Left lung (tissue), 10 donors: ENCODE data around the gene ZSWIM8. TPM values are rescaled to one million over a fixed set of nuclear protein-coding genes. Genes with fewer than 3 reads are reported as not detected.

ENCODE experiments used
- ATAC-seq: fragments of 200-7000 bp; cut with Tn5 transposase; one replicate; pipeline ENCODE4 v1.9.1; 2020; ENCODE audit warnings: moderate library complexity
- DNase-seq, 4 donors: peaks; one replicate each; pipeline ENCODE4 v3.0.0-alpha.2; 2013 to 2020
- H3K27ac ChIP-seq, 2 donors: fragments of 200-600 bp; sonication (generic) in 1 of 2; one replicate each; pipeline versions ENCODE4 v1.5.0 to v1.8.0; 2020 to 2021
- H3K27me3 ChIP-seq, 2 donors: fragments of 200-600 bp; sonication (generic) in 1 of 2; one replicate each; pipeline versions ENCODE4 v1.5.0 to v1.8.0; 2020 to 2021
- H3K36me3 ChIP-seq, 2 donors: fragments of 200-600 bp; sonication (generic) in 1 of 2; one replicate each; pipeline versions ENCODE4 v1.5.0 to v1.8.0; 2020 to 2021
- H3K4me1 ChIP-seq, 2 donors: fragments of 200-600 bp; one replicate each; pipeline ENCODE4 v1.8.0; 2021
- H3K4me3 ChIP-seq, 2 donors: fragments of 200-600 bp; sonication (generic) in 1 of 2; one replicate each; pipeline versions ENCODE4 v1.5.0 to v1.8.0; 2020 to 2021; ENCODE audit warnings: mild to moderate bottlenecking in 1 of 2
- H3K9me3 ChIP-seq, 2 donors: fragments of 200-600 bp; sonication (generic) in 1 of 2; one replicate each; pipeline versions ENCODE4 v1.5.0 to v1.8.0; 2020 to 2021
- intact Hi-C, 2 donors: fragments of 100-400 bp; cut with DNase I; formaldehyde crosslinking; loops; one replicate each; pipeline versions ENCODE4 v1.11.2 to v1.14.2; 2022
- polyA plus RNA-seq, 6 donors: library from polyadenylated mRNA; unstranded; fragments of 120-200 nt; gene quantifications; one replicate each; pipeline ENCODE4 v1.2.1, GENCODE V29; 2013; ENCODE audit not compliant: insufficient read length in 6 of 6
- total RNA-seq, 2 donors: library from RNA; stranded (reverse); fragmentation: NEBNext Ultra II Directional; extraction: Animal tissue kit (Norgen Biotek cat#: 25700); gene quantifications; one replicate each; pipeline ENCODE4 v1.2.1, GENCODE V29; 2021
- TF ChIP-seq, protein P1 (sequence below), 2 donors: fragments of 200-600 bp; sonication (generic) in 1 of 2; IDR thresholded peaks; one replicate each; pipeline versions ENCODE4 v1.5.0 to v1.8.0; 2021; ENCODE audit warnings: antibody characterized with exemption in 2 of 2
- donor health status: DM: no; HTN: yes; CAD: no.
- donor health status: DM: no; HTN: no; CAD: no.

ZSWIM8 gene
- total and polyA plus RNA-seq, 8 donors: 85.2 to 119 (median 96.4) TPM

DNA sequence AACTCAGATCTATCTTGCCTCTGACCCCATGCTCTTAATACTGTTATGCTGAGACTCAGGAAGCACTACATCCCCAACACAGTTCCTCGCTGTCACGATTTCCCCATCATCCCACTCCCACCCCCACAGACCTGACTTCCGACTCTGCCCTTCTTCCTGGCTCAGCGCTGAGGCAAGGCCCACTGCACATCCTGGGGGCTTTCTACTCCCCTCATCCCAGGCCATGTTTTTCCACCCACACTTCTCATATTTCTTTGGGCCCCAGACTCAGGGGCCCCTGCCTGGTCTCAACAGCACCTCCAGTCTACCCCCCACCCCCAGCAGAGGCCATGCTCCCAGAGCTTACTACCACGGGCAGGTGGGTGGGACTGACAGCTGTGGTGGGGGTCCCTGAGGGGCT, 33.7 kb downstream of the ZSWIM8 start:
- Histone ChIP-seq H3K27me3 (no peaks in the 10 kb centered on the region), H3K4me1 (peaks cover 3 to 50% of the 10 kb centered on the region in 2 donors), H3K9me3 (no peaks in the 10 kb centered on the region), H3K27ac (peak overlapping the region in 1 of 2 donors; percentile 77), H3K36me3 (peaks cover 0 to 58% of the 10 kb centered on the region in 2 donors), H3K4me3 (no peak overlapping the region)
- no peak for ATAC-seq
- TF ChIP-seq, protein P1, sequence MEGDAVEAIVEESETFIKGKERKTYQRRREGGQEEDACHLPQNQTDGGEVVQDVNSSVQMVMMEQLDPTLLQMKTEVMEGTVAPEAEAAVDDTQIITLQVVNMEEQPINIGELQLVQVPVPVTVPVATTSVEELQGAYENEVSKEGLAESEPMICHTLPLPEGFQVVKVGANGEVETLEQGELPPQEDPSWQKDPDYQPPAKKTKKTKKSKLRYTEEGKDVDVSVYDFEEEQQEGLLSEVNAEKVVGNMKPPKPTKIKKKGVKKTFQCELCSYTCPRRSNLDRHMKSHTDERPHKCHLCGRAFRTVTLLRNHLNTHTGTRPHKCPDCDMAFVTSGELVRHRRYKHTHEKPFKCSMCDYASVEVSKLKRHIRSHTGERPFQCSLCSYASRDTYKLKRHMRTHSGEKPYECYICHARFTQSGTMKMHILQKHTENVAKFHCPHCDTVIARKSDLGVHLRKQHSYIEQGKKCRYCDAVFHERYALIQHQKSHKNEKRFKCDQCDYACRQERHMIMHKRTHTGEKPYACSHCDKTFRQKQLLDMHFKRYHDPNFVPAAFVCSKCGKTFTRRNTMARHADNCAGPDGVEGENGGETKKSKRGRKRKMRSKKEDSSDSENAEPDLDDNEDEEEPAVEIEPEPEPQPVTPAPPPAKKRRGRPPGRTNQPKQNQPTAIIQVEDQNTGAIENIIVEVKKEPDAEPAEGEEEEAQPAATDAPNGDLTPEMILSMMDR (IDR thresholded peaks at IDR 0.05): no peak
- no peak for DNase-seq
- intact Hi-C loops: no loop called here

DNA sequence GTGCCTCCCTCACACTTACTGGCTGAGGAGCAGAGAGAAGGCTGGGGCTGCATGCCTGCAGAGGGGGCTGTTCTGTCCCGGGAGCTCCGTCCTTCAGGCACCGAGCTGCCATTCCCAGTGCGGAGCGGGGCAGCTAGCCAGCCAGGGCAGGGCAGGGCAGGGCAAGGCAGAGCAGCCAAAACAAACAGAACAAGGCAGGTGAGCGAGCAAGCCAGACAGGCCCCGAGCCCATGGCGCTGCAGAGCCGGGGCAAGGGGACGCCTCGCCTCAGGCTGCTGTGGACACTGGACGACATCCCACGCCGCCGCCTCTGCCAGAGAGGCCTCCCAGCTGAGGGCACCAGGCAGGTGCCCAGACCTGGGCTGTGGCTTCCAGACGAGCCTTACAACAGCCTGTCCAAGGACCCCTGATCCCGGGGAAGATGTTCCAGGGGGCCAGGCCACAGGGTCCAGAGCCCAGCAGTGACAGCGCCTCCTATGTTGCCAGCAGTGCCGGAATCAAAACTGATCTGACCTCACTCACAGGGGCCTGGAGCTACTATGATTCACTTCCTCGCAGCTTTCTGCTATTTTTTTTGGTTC, 34.2 kb downstream of the ZSWIM8 start:
- H3K27me3 ChIP-seq: no peaks in the 10 kb centered on the region
- DNase-seq (peak in 3 of 4 donors; percentile 32 to 91 (median 80)), ATAC-seq (peak; percentile 92)
- no peak overlapping the region for H3K4me3 ChIP-seq
- peaks cover 3 to 50% of the 10 kb centered on the region in 2 donors for H3K4me1 ChIP-seq
- H3K9me3 ChIP-seq: no peaks in the 10 kb centered on the region
- intact Hi-C loops: no loop called here
- peak overlapping the region in 1 of 2 donors; percentile 77 for H3K27ac ChIP-seq
- TF ChIP-seq, protein P1 (IDR thresholded peaks at IDR 0.05): no peak
- peaks cover 0 to 58% of the 10 kb centered on the region in 2 donors for H3K36me3 ChIP-seq

DNA sequence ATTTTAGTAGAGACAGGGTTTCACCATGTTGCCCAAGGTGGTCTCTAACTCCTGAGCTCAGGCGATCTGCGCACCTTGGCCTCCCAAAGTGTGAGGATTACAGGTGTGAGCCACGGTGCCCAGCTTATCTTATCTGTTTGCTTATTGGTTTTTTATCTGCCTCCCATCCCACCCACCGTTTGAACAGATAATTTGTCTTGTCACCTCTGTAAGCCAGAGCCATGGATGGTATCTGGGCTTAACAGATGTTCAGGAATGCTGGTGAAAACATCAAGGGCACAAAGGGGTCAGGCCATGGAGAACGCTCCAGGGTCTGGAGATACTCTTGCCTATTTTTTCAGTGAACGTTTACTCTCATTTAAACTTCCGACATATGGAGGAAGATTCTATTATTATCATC, 38.0 kb downstream of the ZSWIM8 start:
- TF ChIP-seq, protein P1 (IDR thresholded peaks at IDR 0.05): no peak
- no peak for ATAC-seq

DNA sequence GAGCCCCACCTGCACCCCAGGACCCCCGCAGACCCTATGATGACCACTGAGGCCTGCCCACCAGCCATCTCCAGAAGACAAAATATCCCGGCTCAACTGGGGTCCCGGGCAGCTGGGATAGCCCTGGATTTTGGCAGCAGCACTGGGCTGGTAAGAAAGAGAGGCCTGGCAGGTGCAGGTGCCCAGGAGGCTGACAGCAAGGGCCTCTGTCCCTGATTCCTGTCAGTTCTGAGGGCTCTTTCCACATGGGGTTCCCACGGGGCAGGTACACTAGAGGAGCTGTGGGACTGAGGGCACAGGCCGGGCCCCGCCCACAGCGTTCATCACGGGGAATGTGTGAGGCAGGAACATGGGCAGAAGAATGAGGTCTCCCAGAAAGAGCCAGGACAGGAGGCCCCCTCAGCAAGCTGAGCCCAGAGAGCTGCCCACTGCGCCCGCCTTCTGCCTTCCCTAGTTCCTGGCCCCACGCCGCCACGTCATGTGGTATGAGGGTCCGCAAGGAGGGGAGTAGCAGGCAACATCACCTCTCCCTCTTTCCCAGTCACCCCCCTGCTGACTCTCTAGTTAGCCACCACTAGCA, 38.8 kb downstream of the ZSWIM8 start:
- Histone ChIP-seq H3K27ac (no peak overlapping the region), H3K4me3 (no peak overlapping the region), H3K27me3 (no peaks in the 10 kb centered on the region), H3K4me1 (peaks cover 3 to 10% of the 10 kb centered on the region in 2 donors), H3K36me3 (peaks cover 0 to 67% of the 10 kb centered on the region in 2 donors), H3K9me3 (no peaks in the 10 kb centered on the region)
- TF ChIP-seq, protein P1 (IDR thresholded peaks at IDR 0.05): no peak
- DNase-seq: no peak
- ATAC-seq: no peak
- intact Hi-C loops: no loop called here

More for the DNA sequence above, 38.0 kb downstream of the ZSWIM8 start:
- Histone ChIP-seq H3K36me3 (peaks cover 0 to 67% of the 10 kb centered on the region in 2 donors), H3K27me3 (no peaks in the 10 kb centered on the region), H3K27ac (no peak overlapping the region), H3K9me3 (no peaks in the 10 kb centered on the region), H3K4me3 (no peak overlapping the region), H3K4me1 (peaks cover 3 to 18% of the 10 kb centered on the region in 2 donors)
- intact Hi-C loops: no loop called here
- DNase-seq: no peak

DNA sequence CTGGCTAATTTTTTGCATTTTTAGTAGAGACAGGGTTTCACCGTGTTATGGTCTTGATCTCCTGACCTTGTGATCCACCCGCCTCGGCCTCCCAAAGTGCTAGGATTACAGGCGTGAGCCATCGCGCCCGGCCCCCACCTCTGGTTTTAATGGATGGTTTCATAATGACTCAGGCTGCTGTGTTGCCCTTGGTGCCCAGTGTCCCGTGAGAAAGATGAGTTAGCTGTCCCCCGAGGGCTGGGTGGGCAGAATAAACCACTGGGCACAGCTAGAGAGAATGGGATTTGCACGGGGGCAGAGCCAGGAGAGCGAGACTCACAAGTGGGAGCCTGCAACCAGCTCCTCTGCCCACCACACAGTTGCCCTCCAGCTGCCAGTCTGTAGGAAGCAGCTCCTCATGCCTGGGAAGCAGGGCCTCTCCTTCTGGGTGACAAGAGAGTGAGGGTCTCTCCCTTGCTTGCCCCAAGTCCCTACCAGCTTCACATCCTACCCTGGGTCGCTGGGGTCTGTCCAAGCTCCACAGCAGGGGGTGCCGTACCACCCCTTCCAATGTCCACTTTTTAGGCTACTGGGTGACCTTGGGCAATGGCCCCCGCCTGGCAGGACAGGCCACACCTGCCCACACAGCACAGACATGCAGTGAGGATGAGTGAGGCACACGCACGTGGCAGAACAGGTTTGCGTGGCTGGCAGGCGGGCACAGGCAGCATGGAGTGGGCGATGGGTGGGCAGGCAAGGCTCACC, 42.1 kb downstream of the ZSWIM8 start:
- Histone ChIP-seq H3K9me3 (no peaks in the 10 kb centered on the region), H3K27me3 (no peaks in the 10 kb centered on the region), H3K36me3 (peaks cover 0 to 66% of the 10 kb centered on the region in 2 donors), H3K4me3 (no peak overlapping the region), H3K27ac (no peak overlapping the region), H3K4me1 (no peaks in the 10 kb centered on the region)
- intact Hi-C loops: no loop called here
- no peak for DNase-seq
- TF ChIP-seq, protein P1 (IDR thresholded peaks at IDR 0.05): no peak
- ATAC-seq: no peak
